ENCODE results near the gene CPVL. TPM values are rescaled to one million over a fixed set of nuclear protein-coding genes. Genes with fewer than 3 reads are reported as not detected.

The CPVL gene
- total and polyA plus RNA-seq, 2 of the 8 experiments (the other 6 are each of a cell fraction or from before 2014, with no cell fraction given), result 40.0 to 55.0 TPM

DNA sequence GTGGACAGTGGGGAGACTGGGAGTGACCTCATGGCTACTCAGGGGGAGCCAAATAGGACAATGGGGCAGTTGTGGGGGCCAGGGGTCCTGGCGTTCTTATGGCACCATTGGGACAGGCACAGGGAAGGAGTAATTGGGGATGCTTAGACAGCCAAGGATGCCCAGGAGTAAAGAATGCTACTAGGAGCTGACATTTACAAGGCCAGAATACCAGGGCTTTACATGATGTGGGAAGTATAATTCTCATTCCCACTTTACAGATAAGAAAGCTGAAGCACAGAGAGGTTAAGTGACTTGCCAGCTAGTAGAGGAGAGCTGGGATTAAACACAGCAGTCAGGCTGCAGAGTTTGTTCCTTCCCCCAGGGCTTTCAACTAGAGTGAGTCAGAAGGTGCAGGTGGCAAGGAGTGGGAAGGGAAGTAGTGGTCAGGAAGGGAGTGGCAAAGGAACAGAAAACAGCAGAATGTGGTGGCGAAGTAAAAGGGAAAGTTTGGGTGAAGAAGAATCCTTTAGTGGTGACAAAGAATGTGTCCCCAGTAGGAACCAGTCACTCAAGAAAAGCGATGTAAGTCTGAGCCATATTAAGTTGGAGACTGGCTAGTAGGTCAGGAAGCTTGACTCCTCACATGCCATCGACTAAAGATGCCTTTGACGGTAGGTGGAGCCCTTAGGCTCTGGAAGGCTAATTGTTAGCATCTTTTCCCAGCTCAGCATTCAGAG lies 32.8 kb downstream of the CPVL start (continued):
- no peak for TF ChIP-seq TCF12 (IDR thresholded peaks at IDR 0.05; ENCODE audit: low read depth, low read length)

Measured in H1 (cell line).